ENCODE results near the gene ITCH.

Gene ITCH

DNA sequence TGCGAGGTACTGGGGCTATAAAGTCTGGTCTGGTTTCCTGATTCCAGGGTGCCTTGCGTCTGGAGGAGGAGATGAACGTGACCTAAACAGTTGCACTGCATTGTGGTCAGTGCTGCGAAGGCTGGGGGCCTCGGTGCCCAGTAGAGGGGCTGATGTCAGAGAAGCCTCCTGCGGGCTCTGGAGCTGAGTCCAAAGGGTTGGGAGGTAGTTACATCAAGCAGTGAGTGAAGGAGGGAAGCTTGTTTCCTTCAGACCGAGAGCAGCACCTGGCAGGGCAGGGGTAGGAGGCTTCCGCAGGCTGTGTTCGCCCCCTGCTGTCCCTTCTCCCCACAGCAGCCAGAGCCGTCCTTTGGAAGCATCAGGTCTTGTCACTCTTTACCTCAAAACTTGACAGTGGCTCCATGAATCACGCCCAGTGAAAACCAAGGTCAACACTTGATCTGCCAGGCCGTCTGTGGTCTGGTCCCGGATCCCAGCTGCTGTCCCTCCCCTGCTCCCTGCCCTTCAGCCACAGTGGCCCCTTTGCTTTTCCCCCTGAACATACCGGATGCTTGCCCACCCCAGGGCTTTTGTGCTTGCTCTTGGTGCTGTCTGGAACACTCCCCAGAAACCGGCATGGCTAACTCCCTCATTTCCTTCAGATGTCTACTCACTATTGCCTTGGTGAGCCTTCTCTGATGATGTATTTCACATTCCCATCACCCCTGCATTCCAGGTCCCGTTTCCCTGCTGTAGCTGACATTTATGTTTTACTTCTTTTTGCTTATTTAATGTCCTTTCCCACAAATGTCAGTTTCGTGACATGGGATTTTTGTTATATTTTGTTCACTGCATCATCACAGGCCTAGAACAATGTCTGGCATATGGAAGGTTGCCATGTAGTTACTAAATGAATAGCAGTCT is 160.1 kb downstream of the ITCH start (continued):
- TF ChIP-seq ZNF19 (tag by site-specific recombination; IDR thresholded peaks at IDR 0.05; ENCODE audit: low read depth) (no peak), BCL11B (tag by site-specific recombination; IDR thresholded peaks at IDR 0.05; ENCODE audit: low read depth) (no peak), ZNF544 (tag by site-specific recombination; IDR thresholded peaks at IDR 0.05) (no peak), ZNF660 (tag by site-specific recombination; IDR thresholded peaks at IDR 0.05) (0 out of 2 replicates have a peak, but pooled peaks have one; percentile 39), ZNF354C (tag by site-specific recombination; IDR thresholded peaks at IDR 0.05; ENCODE audit: borderline replicate concordance, low read depth) (no peak), PRDM1 (tag by site-specific recombination; IDR thresholded peaks at IDR 0.05) (no peak), ZNF596 (tag by site-specific recombination; IDR thresholded peaks at IDR 0.05) (no peak), ZNF677 (tag by site-specific recombination; IDR thresholded peaks at IDR 0.05) (no peak), ATF2 (tag by site-specific recombination; IDR thresholded peaks at IDR 0.05; ENCODE audit: low read depth) (no peak), ZNF776 (tag by site-specific recombination; IDR thresholded peaks at IDR 0.05; ENCODE audit: borderline replicate concordance) (no peak), ZNF580 (tag by site-specific recombination; IDR thresholded peaks at IDR 0.05) (no peak), ZNF571 (tag by site-specific recombination; IDR thresholded peaks at IDR 0.05) (no peak), SCRT1 (tag by site-specific recombination; IDR thresholded peaks at IDR 0.05; ENCODE audit: borderline replicate concordance) (no peak), ZFP37 (tag by site-specific recombination; IDR thresholded peaks at IDR 0.05) (0 out of 2 replicates have a peak, but pooled peaks have one; percentile 28), ZNF837 (tag by site-specific recombination; IDR thresholded peaks at IDR 0.05) (no peak), ZNF16 (tag by site-specific recombination; IDR thresholded peaks at IDR 0.05; ENCODE audit: low read depth) (no peak), TCF7L2 (IDR thresholded peaks at IDR 0.05; ENCODE audit: borderline replicate concordance, low read depth, low read length) (no peak), RBAK (tag by site-specific recombination; IDR thresholded peaks at IDR 0.05) (no peak), ZNF324 (tag by site-specific recombination; IDR thresholded peaks at IDR 0.05) (no peak), BCL11A (tag by site-specific recombination; IDR thresholded peaks at IDR 0.05; ENCODE audit: low read depth) (no peak), ZBTB21 (tag by site-specific recombination; IDR thresholded peaks at IDR 0.05) (no peak), ZEB2 (tag by site-specific recombination; IDR thresholded peaks at IDR 0.05) (peak; percentile 48; the same call in 1 of the 2 replicates), ZNF747 (tag by site-specific recombination; IDR thresholded peaks at IDR 0.05) (no peak), SP7 (tag by site-specific recombination; IDR thresholded peaks at IDR 0.05) (peak; percentile 43; the same call in 1 of the 2 replicates), ZNF654 (tag by site-specific recombination; IDR thresholded peaks at IDR 0.05; ENCODE audit: low read depth) (peak; percentile 87)
- TF ChIP-seq, protein P1, sequence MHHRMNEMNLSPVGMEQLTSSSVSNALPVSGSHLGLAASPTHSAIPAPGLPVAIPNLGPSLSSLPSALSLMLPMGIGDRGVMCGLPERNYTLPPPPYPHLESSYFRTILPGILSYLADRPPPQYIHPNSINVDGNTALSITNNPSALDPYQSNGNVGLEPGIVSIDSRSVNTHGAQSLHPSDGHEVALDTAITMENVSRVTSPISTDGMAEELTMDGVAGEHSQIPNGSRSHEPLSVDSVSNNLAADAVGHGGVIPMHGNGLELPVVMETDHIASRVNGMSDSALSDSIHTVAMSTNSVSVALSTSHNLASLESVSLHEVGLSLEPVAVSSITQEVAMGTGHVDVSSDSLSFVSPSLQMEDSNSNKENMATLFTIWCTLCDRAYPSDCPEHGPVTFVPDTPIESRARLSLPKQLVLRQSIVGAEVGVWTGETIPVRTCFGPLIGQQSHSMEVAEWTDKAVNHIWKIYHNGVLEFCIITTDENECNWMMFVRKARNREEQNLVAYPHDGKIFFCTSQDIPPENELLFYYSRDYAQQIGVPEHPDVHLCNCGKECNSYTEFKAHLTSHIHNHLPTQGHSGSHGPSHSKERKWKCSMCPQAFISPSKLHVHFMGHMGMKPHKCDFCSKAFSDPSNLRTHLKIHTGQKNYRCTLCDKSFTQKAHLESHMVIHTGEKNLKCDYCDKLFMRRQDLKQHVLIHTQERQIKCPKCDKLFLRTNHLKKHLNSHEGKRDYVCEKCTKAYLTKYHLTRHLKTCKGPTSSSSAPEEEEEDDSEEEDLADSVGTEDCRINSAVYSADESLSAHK (tag by site-specific recombination; IDR thresholded peaks at IDR 0.05), result no peak
- TF ChIP-seq, protein P2, sequence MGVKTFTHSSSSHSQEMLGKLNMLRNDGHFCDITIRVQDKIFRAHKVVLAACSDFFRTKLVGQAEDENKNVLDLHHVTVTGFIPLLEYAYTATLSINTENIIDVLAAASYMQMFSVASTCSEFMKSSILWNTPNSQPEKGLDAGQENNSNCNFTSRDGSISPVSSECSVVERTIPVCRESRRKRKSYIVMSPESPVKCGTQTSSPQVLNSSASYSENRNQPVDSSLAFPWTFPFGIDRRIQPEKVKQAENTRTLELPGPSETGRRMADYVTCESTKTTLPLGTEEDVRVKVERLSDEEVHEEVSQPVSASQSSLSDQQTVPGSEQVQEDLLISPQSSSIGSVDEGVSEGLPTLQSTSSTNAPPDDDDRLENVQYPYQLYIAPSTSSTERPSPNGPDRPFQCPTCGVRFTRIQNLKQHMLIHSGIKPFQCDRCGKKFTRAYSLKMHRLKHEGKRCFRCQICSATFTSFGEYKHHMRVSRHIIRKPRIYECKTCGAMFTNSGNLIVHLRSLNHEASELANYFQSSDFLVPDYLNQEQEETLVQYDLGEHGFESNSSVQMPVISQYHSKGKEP (tag by site-specific recombination; IDR thresholded peaks at IDR 0.05), result no peak
- TF ChIP-seq, protein P3, sequence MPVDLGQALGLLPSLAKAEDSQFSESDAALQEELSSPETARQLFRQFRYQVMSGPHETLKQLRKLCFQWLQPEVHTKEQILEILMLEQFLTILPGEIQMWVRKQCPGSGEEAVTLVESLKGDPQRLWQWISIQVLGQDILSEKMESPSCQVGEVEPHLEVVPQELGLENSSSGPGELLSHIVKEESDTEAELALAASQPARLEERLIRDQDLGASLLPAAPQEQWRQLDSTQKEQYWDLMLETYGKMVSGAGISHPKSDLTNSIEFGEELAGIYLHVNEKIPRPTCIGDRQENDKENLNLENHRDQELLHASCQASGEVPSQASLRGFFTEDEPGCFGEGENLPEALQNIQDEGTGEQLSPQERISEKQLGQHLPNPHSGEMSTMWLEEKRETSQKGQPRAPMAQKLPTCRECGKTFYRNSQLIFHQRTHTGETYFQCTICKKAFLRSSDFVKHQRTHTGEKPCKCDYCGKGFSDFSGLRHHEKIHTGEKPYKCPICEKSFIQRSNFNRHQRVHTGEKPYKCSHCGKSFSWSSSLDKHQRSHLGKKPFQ (tag by site-specific recombination; IDR thresholded peaks at IDR 0.05), result no peak
- TF ChIP-seq, protein P4, sequence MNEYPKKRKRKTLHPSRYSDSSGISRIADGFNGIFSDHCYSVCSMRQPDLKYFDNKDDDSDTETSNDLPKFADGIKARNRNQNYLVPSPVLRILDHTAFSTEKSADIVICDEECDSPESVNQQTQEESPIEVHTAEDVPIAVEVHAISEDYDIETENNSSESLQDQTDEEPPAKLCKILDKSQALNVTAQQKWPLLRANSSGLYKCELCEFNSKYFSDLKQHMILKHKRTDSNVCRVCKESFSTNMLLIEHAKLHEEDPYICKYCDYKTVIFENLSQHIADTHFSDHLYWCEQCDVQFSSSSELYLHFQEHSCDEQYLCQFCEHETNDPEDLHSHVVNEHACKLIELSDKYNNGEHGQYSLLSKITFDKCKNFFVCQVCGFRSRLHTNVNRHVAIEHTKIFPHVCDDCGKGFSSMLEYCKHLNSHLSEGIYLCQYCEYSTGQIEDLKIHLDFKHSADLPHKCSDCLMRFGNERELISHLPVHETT (tag by site-specific recombination; IDR thresholded peaks at IDR 0.05), result 0 out of 2 replicates have a peak, but pooled peaks have one; percentile 32
